Activated naive CD8-positive, alpha-beta T cell treated with anti-CD3 and anti-CD28 coated beads for 36 hours (primary cell): ENCODE measurements around the gene MYO5C. TPM values are rescaled to one million over a fixed set of nuclear protein-coding genes. Genes with fewer than 3 reads are reported as not detected.
A peak's percentile ranks its signal among the peaks of the same experiment; 100 is the strongest.

ENCODE experiments used
- DNase-seq: peaks from one replicate; pipeline ENCODE4 v3.0.0; 2021
- H3K27ac Mint-ChIP-seq: one replicate; pipeline ENCODE4 v1.8.0; 2022; ENCODE audit warnings: mild to moderate bottlenecking, moderate library complexity, mixed read lengths
- H3K27me3 Mint-ChIP-seq: one replicate; pipeline ENCODE4 v1.8.0; 2022; ENCODE audit warnings: mild to moderate bottlenecking, mixed read lengths
- H3K36me3 Mint-ChIP-seq: one replicate; pipeline ENCODE4 v1.8.0; 2021; ENCODE audit warnings: mild to moderate bottlenecking, mixed read lengths
- H3K4me1 Mint-ChIP-seq: one replicate; pipeline ENCODE4 v1.8.0; 2021; ENCODE audit warnings: mixed read lengths
- H3K4me3 Mint-ChIP-seq: one replicate; pipeline ENCODE4 v1.8.0; 2022; ENCODE audit warnings: mild to moderate bottlenecking, moderate library complexity, mixed read lengths
- H3K9me3 Mint-ChIP-seq: one replicate; pipeline ENCODE4 v1.8.0; 2022; ENCODE audit warnings: mixed read lengths
- total RNA-seq, 2 experiments: library from RNA; stranded (reverse); gene quantifications; one replicate each; pipeline ENCODE4 v1.2.3, GENCODE V29; 2021

MYO5C gene
- total RNA-seq, 2 experiments from 2014 or later = 0.56 to 0.98 TPM

- no peaks in the 10 kb centered on the region for H3K27me3 Mint-ChIP-seq
- no peak for DNase-seq
- H3K4me1 Mint-ChIP-seq = peaks cover 6% of the 10 kb centered on the region
- no peak overlapping the region for H3K4me3 Mint-ChIP-seq
- H3K27ac Mint-ChIP-seq = no peak overlapping the region
- H3K36me3 Mint-ChIP-seq = peaks cover 2% of the 10 kb centered on the region
- no peaks in the 10 kb centered on the region for H3K9me3 Mint-ChIP-seq
Observed at GRCh38 chr15:52326756-52327155, 31.2 kb upstream of the MYO5C start.

GRCh38 chr15:52324109-52324508 is 28.5 kb upstream of the MYO5C start:
- no peaks in the 10 kb centered on the region for H3K4me1 Mint-ChIP-seq
- no peak for DNase-seq
- H3K36me3 Mint-ChIP-seq = peaks cover 5% of the 10 kb centered on the region
- no peak overlapping the region for H3K27ac Mint-ChIP-seq
- H3K4me3 Mint-ChIP-seq = no peak overlapping the region
- H3K27me3 Mint-ChIP-seq = no peaks in the 10 kb centered on the region
- H3K9me3 Mint-ChIP-seq = no peaks in the 10 kb centered on the region

DNA sequence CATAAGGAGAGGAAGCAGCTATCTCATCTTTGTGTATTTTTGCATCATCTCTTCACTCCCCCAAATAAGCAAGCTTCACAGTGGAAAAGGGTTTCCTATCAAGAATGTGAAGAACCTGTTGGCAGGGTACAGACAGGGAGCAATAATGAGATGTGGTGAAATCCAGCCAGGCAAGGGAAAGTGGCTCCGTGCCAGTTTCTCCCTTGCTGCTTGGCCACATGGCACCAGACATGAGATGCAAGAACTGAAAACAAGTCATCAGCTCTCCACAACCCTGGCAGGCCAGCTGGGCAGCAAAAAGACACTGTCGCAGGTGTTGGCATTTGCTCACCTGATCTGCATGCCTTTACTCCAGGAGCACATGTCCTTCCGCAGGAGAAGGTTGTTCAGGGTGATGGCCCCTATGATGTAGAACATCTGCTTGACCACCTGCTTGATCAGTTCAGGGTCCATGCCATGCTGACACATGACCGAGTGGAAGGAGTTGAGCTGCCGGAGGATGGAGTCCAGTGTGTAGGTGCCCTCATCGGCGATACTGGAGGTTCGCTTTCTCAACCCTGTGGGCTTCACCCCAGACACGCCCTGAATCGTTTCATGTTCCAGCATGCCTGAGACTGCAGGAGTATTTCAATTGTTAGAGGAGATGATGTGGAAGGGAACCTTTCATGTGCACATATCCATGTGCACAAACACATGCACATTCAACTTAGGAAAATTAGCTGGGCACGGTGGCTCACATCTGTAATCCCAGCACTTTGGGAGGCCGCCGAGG is 23.3 kb upstream of the MYO5C start:
- no peak overlapping the region for H3K27ac Mint-ChIP-seq
- no peak for DNase-seq
- H3K9me3 Mint-ChIP-seq = no peaks in the 10 kb centered on the region
- no peaks in the 10 kb centered on the region for H3K4me1 Mint-ChIP-seq
- H3K27me3 Mint-ChIP-seq = no peaks in the 10 kb centered on the region
- H3K4me3 Mint-ChIP-seq = no peak overlapping the region
- H3K36me3 Mint-ChIP-seq = peaks cover 12% of the 10 kb centered on the region

- H3K27ac Mint-ChIP-seq = no peak overlapping the region
- H3K36me3 Mint-ChIP-seq = peaks cover 12% of the 10 kb centered on the region
- H3K4me3 Mint-ChIP-seq = no peak overlapping the region
- H3K9me3 Mint-ChIP-seq = no peaks in the 10 kb centered on the region
- H3K4me1 Mint-ChIP-seq = no peaks in the 10 kb centered on the region
- no peaks in the 10 kb centered on the region for H3K27me3 Mint-ChIP-seq
- DNase-seq = no peak
Observed at GRCh38 chr15:52317688-52318087, 22.1 kb upstream of the MYO5C start.

GRCh38 chr15:52317022-52317421 is 21.4 kb upstream of the MYO5C start:
- no peak overlapping the region for H3K4me3 Mint-ChIP-seq
- H3K27ac Mint-ChIP-seq = no peak overlapping the region
- DNase-seq = no peak
- H3K4me1 Mint-ChIP-seq = no peaks in the 10 kb centered on the region
- H3K9me3 Mint-ChIP-seq = no peaks in the 10 kb centered on the region
- H3K36me3 Mint-ChIP-seq = peaks cover 12% of the 10 kb centered on the region
- H3K27me3 Mint-ChIP-seq = no peaks in the 10 kb centered on the region

DNA sequence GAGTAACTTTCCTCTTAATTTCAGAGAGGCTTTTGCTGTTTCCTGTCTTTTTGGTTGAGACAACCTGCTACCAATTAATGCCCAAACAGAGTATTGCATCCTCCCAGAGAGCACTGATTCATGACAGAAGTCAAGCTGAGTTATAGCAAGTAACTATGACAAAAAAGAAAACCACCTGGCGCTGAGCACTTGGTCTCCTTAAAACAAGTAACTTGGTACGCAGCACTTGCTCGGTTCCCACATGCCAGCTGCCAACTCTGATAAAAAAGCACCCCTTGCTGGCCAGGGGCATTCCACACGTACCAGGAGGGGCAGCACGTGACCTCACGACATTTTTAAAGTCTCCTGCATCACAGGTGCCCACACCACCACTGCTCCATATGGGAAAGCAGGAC is 13.5 kb upstream of the MYO5C start:
- no peaks in the 10 kb centered on the region for H3K4me1 Mint-ChIP-seq
- no peaks in the 10 kb centered on the region for H3K27me3 Mint-ChIP-seq
- H3K9me3 Mint-ChIP-seq = no peaks in the 10 kb centered on the region
- H3K36me3 Mint-ChIP-seq = no peaks in the 10 kb centered on the region
- DNase-seq = no peak
- H3K4me3 Mint-ChIP-seq = no peak overlapping the region
- H3K27ac Mint-ChIP-seq = no peak overlapping the region

DNA sequence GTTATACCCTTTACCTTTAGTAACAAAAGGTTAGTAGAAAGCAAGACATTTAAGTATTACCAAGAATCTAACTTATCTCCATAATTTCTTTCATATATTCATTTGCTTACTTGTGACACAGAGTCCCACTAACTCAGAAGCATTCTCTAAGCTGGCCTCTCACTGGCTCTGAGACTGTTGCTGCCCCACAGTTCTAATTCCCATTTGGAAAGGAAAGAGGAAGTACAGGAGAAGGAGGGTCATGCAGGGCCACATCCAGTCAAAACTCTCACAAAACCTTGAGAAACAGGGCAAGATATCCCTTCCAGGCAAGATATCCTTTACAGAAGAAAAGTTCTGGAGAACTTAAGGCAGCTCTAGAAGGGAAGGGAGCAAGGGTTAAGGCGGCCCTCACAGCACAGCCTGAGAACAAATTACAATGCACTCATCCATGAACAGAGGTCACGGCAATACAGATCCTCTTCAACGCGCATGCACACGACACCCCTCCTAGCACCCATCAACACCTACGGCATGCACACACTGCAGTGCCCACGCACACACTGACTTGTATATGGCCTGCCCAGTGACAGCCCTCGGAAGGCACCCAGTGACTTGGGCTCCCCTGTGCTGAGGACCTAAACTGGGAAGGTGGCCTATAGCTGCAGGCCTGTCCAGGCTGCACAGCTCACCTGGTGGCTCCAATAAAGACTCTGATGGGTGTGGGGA is 13.0 kb upstream of the MYO5C start:
- H3K4me1 Mint-ChIP-seq = no peaks in the 10 kb centered on the region
- H3K27me3 Mint-ChIP-seq = no peaks in the 10 kb centered on the region
- no peak for DNase-seq
- no peaks in the 10 kb centered on the region for H3K36me3 Mint-ChIP-seq
- no peak overlapping the region for H3K27ac Mint-ChIP-seq
- H3K9me3 Mint-ChIP-seq = no peaks in the 10 kb centered on the region
- H3K4me3 Mint-ChIP-seq = no peak overlapping the region

DNA sequence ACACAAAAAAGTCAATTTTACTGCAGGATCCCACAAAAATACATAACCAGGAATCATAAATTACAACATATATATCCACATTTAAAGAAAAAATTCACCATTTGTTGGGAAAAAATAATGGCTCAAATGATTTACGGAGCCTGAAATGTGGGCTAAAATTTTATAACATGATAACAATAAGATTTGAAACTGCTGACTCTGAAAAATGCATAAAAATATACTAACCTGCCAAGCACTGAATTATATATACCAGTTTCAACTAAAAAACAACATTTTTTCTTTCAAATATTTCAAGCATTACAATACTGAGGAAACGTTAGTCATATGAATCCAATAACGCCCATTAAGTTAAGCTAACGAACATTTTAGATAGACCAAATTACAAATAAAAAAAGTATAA is 12.2 kb upstream of the MYO5C start:
- no peaks in the 10 kb centered on the region for H3K27me3 Mint-ChIP-seq
- H3K4me1 Mint-ChIP-seq = peaks cover under 1% of the 10 kb centered on the region
- H3K4me3 Mint-ChIP-seq = no peak overlapping the region
- DNase-seq = no peak
- no peak overlapping the region for H3K27ac Mint-ChIP-seq
- H3K9me3 Mint-ChIP-seq = no peaks in the 10 kb centered on the region
- H3K36me3 Mint-ChIP-seq = no peaks in the 10 kb centered on the region

DNA sequence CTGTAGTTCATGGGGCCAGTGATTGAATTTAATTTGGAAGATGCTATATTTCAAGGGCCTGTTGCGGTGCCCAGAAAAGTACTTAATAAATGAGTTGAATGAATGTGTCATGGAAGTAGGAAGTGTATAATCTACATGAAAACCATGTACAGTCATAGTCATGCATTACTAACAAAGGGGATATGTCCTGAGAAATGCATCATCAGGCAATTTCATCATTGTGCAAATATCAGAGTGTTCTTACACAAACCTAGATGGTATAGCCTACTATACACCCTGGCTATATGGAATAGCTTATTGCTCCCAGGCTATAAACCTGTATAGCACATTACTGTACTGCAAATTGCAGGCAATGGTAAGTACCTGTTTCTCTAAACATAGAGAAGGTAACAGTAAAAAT is 10.7 kb upstream of the MYO5C start:
- Mint-ChIP-seq H3K4me1 (peaks cover 2% of the 10 kb centered on the region), H3K9me3 (no peaks in the 10 kb centered on the region), H3K27me3 (no peaks in the 10 kb centered on the region), H3K4me3 (no peak overlapping the region), H3K36me3 (no peaks in the 10 kb centered on the region), H3K27ac (no peak overlapping the region)
- no peak for DNase-seq

DNA sequence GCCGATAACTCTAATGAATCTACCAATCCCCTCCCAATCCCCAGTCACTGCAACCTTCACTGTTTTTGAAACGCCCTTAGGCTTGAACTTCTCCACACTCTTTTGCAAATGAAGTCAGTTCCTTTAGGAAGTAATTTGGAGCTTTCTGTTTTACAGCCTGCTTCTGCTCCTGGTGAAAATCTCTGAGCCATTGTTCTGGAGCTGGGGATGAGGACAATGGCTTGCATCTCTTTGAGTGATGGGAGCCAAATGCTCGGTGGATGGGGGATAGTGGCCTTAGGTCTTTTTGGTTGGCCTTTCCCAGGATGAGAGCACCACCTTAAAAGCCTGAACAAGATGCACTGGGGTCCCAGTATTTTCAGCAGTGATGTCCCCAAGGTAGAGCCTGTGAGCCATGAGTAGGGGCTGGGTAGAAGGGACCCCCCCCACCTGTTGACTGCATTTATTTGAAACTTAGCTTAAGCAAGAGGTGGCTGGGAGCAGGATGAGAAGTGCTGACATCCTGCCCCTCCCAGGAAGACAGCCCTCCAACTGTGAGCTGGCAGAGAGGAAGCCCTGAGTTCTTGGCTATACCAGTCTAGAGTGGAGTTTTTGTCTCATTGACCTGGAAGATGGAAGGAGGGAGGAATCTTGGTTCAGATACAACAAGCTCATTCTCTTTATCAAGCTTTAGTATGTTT is 7.6 kb upstream of the MYO5C start:
- H3K27me3 Mint-ChIP-seq = peaks cover 6% of the 10 kb centered on the region
- DNase-seq = no peak
- H3K27ac Mint-ChIP-seq = no peak overlapping the region
- H3K4me1 Mint-ChIP-seq = peaks cover 2% of the 10 kb centered on the region
- no peaks in the 10 kb centered on the region for H3K9me3 Mint-ChIP-seq
- H3K36me3 Mint-ChIP-seq = no peaks in the 10 kb centered on the region
- H3K4me3 Mint-ChIP-seq = no peak overlapping the region

DNA sequence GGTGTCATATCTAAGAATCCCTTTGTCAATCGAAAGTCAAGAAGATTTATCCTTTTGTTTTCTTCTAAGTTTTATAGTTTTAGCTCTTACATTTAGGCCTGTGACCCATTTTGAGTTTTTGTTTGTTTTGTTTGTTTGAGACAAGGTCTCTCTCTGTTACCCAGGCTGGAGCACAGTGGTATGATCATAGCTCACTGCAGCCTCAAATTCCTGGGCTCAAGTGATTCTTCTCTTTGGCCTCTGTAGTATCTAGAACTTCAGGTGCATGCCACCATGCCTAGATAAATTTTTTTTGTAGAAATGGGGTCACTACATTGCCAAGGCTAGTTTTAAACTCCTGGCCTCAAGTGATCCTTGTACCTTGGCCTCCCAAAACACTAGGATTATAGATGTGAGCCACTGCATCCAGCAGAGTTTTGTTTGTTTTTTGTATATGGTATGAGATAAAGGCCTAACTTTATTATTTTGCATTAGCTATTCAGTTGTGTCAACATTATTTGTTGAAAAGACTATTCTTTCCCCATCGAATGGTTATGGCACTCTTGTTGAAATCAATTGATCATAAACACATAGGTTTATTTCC is 5.8 kb upstream of the MYO5C start:
- no peak overlapping the region for H3K27ac Mint-ChIP-seq
- peaks cover 12% of the 10 kb centered on the region for H3K27me3 Mint-ChIP-seq
- DNase-seq = no peak
- no peaks in the 10 kb centered on the region for H3K36me3 Mint-ChIP-seq
- peaks cover 2% of the 10 kb centered on the region for H3K4me1 Mint-ChIP-seq
- no peak overlapping the region for H3K4me3 Mint-ChIP-seq
- no peaks in the 10 kb centered on the region for H3K9me3 Mint-ChIP-seq

DNA sequence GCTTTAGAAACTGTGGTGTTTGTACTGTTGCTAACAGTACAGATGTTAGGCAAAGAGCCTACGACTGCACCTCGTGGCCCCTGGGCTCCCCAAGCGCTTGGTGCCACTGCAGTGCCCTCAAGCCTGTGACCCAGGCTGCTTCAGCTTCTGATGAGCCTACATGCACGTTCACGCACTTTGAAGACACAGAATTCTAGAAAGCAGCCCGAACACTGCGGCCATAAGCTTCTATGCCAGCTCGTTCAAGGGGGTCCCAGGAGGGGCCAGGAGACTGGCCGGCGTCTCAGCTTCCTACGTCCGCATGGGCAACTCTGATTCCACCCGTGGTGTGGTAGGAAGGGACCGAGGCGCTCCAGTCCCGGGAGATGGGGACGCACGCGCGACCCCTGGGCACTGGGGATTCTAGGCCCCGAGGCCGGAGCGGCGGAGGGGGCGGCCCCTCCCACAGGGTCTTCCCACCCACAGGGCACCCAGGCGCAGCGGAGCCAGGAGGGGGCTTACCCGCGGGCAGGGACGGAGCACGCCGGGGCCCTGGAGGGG is 653 bp downstream of the MYO5C start:
- H3K4me1 Mint-ChIP-seq = peaks cover 2% of the 10 kb centered on the region
- no peak for DNase-seq
- H3K27ac Mint-ChIP-seq = no peak overlapping the region
- H3K4me3 Mint-ChIP-seq = peak overlapping the region; percentile 26
- no peaks in the 10 kb centered on the region for H3K36me3 Mint-ChIP-seq
- peaks cover 52% of the 10 kb centered on the region for H3K27me3 Mint-ChIP-seq
- no peaks in the 10 kb centered on the region for H3K9me3 Mint-ChIP-seq

DNA sequence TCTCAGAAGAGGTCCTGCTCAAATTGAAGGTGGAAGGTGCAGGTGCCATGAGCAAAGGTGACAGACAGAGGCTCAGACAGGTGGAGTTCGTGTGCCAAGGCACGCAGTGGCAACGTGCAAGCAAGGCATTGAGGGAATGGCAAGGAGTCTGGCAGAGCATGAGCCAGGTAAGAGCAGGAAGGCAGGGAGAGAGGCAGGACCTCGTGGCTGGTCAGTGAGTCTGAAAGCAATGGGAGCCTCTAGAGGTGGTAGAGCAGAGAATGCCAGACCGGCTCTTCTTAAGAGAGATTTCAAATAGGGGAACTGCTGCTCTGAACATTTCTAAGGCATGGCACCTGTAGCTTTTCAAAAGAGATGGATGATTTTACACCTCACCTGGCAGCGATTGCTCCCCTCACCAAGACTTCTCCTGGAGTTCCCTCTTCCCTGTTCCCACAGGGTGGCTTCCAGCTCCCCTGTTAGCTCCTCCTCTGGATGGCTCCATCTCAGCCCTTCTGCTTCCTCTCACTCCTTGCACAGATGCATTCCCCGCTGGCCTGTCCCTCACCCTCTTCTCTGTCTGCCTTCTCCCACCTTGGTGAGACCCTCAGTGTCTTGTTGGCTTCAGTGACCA is 2.7 kb downstream of the MYO5C start:
- H3K27ac Mint-ChIP-seq = no peak overlapping the region
- peaks cover 44% of the 10 kb centered on the region for H3K27me3 Mint-ChIP-seq
- no peaks in the 10 kb centered on the region for H3K9me3 Mint-ChIP-seq
- DNase-seq = no peak
- H3K4me1 Mint-ChIP-seq = peaks cover 2% of the 10 kb centered on the region
- H3K36me3 Mint-ChIP-seq = no peaks in the 10 kb centered on the region
- H3K4me3 Mint-ChIP-seq = no peak overlapping the region

DNA sequence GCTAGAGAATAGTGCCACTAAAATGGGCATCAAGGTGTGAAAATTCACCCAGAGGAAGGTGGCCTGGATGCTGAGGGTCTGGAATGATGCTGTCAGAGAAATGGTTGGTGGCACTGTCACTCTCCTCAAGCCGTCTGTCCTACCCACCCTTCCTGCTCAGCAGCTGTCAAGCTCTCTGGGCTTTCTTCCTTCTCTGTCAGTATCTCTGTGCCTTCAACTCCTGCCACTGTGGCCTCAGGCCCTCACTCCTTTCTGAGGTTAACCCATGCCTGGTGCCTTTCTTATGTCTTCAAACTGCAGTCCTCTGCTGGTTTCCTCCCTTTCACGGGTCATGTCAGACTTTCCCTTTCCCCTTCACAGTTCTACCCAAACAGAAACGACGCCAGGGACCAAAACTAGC is 4.4 kb downstream of the MYO5C start:
- DNase-seq = no peak
- H3K27ac Mint-ChIP-seq = no peak overlapping the region
- H3K9me3 Mint-ChIP-seq = no peaks in the 10 kb centered on the region
- H3K4me1 Mint-ChIP-seq = peaks cover 2% of the 10 kb centered on the region
- H3K27me3 Mint-ChIP-seq = peaks cover 39% of the 10 kb centered on the region
- no peaks in the 10 kb centered on the region for H3K36me3 Mint-ChIP-seq
- no peak overlapping the region for H3K4me3 Mint-ChIP-seq

DNA sequence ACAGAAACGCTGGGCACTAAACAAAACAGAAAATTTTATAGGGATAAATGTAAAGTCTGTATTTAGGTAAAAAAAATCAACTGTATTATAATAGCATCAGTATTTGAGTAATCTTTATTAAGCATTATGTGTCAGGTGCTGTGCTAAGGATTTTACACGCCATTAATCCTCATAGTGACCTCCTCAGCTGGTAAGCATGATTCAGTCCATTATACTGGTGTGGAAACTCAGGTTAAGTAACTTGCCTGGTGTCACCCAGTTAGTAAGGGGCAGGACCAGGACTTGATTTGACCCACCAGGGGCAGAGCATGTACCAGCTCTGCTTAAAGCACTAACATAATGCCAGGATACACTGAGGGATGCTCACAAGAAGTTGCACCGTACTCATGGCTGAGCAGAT is 4.8 kb downstream of the MYO5C start:
- H3K27me3 Mint-ChIP-seq = peaks cover 34% of the 10 kb centered on the region
- H3K4me3 Mint-ChIP-seq = no peak overlapping the region
- H3K4me1 Mint-ChIP-seq = peaks cover 2% of the 10 kb centered on the region
- H3K9me3 Mint-ChIP-seq = no peaks in the 10 kb centered on the region
- no peaks in the 10 kb centered on the region for H3K36me3 Mint-ChIP-seq
- no peak for DNase-seq
- H3K27ac Mint-ChIP-seq = no peak overlapping the region
